GM10847 (cell line): ENCODE results near the gene PARD3B.

Experiments
- POLR2A ChIP-seq: IDR thresholded peaks from 2 replicates; pipeline ENCODE4 v1.6.1; 2011; ENCODE audit not compliant: insufficient read length; ENCODE audit errors: extremely low read depth

The PARD3B gene

GRCh38 chr2:205287316-205287715, 742.0 kb downstream of the PARD3B start:
- TF ChIP-seq POLR2A = no peak

GRCh38 chr2:205288686-205289085, 743.4 kb downstream of the PARD3B start:
- no peak for TF ChIP-seq POLR2A

- no peak for TF ChIP-seq POLR2A
Measured at GRCh38 chr2:205290299-205290698, 745.0 kb downstream of the PARD3B start.

GRCh38 chr2:205292665-205293295, 747.5 kb downstream of the PARD3B start:
- TF ChIP-seq POLR2A = no peak

GRCh38 chr2:205293559-205293958, 748.3 kb downstream of the PARD3B start:
- no peak for TF ChIP-seq POLR2A

- TF ChIP-seq POLR2A = no peak
Measured at GRCh38 chr2:205296959-205297358, 751.7 kb downstream of the PARD3B start.

GRCh38 chr2:205297368-205297767, 752.1 kb downstream of the PARD3B start:
- no peak for TF ChIP-seq POLR2A

GRCh38 chr2:205297846-205298245, 752.6 kb downstream of the PARD3B start:
- no peak for TF ChIP-seq POLR2A

GRCh38 chr2:205311201-205311600, 765.9 kb downstream of the PARD3B start:
- no peak for TF ChIP-seq POLR2A

- no peak for TF ChIP-seq POLR2A
Measured at GRCh38 chr2:205321231-205321630, 776.0 kb downstream of the PARD3B start.

- no peak for TF ChIP-seq POLR2A
Measured at GRCh38 chr2:205323929-205324328, 778.7 kb downstream of the PARD3B start.

GRCh38 chr2:205324355-205324754, 779.1 kb downstream of the PARD3B start:
- TF ChIP-seq POLR2A = no peak

GRCh38 chr2:205333351-205333750, 788.1 kb downstream of the PARD3B start:
- no peak for TF ChIP-seq POLR2A

- TF ChIP-seq POLR2A = no peak
Measured at GRCh38 chr2:205337274-205337673, 792.0 kb downstream of the PARD3B start.

- no peak for TF ChIP-seq POLR2A
Measured at GRCh38 chr2:205338156-205338555, 792.9 kb downstream of the PARD3B start.

GRCh38 chr2:205343103-205343502, 797.8 kb downstream of the PARD3B start:
- no peak for TF ChIP-seq POLR2A

- no peak for TF ChIP-seq POLR2A
Measured at GRCh38 chr2:205346649-205347048, 801.4 kb downstream of the PARD3B start.

GRCh38 chr2:205347899-205348298, 802.6 kb downstream of the PARD3B start:
- no peak for TF ChIP-seq POLR2A

GRCh38 chr2:205352094-205352493, 806.8 kb downstream of the PARD3B start:
- no peak for TF ChIP-seq POLR2A
